Neutrophil (primary cell): ENCODE measurements around the gene EPB41L4B.

ENCODE experiments used
- H3K27ac ChIP-seq: fragments of 200-600 bp; sonication (generic); 2 replicates; pipeline ENCODE4 v1.5.1; 2016; ENCODE audit warnings: mild to moderate bottlenecking, moderate library complexity
- H3K27me3 ChIP-seq: fragments of 200-600 bp; sonication (generic); 2 replicates; pipeline ENCODE4 v1.6.0; 2016; ENCODE audit warnings: mild to moderate bottlenecking
- H3K36me3 ChIP-seq: fragments of 200-600 bp; sonication (generic); 2 replicates; pipeline ENCODE4 v1.5.1; 2017
- H3K4me1 ChIP-seq, 2 experiments: fragments of 200-600 bp in 1 of 2; sonication (generic) in 1 of 2; 1 replicate in 1 of 2; 2 replicates in 1 of 2; pipeline versions ENCODE4 v1.5.1 to v1.6.1; 2013 to 2016; ENCODE audit warnings: low read depth in 1 of 2, low read length in 1 of 2, mild to moderate bottlenecking in 1 of 2, moderate library complexity in 1 of 2; ENCODE audit not compliant: control insufficient read depth in 1 of 2, insufficient read depth in 1 of 2
- H3K4me3 ChIP-seq, 2 experiments: fragments of 200-600 bp in 1 of 2; sonication (generic) in 1 of 2; 1 replicate in 1 of 2; 2 replicates in 1 of 2; pipeline ENCODE4 v1.5.1; 2013 to 2016; ENCODE audit warnings: low read depth in 1 of 2, low read length in 1 of 2, mild to moderate bottlenecking in 1 of 2, moderate library complexity in 1 of 2
- H3K9me3 ChIP-seq: fragments of 200-600 bp; sonication (generic); 2 replicates; pipeline ENCODE4 v1.5.1; 2016
- CTCF ChIP-seq: fragments of 200-600 bp; sonication (generic); IDR thresholded peaks from 2 replicates; pipeline ENCODE4 v1.5.1; 2016; ENCODE audit warnings: antibody characterized with exemption

The EPB41L4B gene

DNA sequence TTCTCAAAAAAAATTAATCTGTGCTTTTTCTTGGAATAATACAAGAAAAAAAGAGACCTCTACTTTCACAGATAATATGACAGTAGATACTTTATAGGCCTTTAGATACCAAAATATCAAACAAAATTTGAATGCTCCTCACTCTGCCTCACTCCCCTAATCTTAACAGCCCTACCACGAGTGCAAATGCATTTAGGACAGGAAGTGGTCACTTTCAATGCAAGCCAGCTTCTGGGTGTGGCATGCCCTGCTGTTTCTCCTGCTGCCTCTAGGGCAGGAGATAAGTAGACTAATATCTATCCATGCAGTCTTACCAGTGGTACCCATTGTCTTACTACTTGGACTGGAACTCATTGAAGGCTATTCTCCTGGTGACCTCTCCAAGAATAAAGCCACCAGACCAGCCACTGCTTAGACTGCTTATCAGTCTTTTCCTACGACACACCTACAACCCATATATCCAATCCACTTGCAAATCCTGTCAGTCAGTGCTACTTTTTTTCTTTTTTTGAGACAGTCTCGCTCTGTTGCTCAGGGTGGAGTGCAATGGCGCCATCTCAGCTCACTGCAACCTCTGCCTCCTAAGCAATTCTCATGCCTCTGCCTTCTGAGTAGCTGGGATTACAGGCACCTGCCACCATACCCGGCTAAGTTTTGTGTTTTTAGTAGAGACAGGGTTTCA, 176.8 kb downstream of the EPB41L4B start:
- TF ChIP-seq CTCF, result no peak
- H3K4me3 ChIP-seq, result no peak overlapping the region
- H3K27me3 ChIP-seq, result peaks cover 29% of the 10 kb centered on the region
- H3K27ac ChIP-seq, result no peak overlapping the region
- H3K4me1 ChIP-seq, result no peaks in the 10 kb centered on the region
- no peaks in the 10 kb centered on the region for H3K9me3 ChIP-seq
- no peaks in the 10 kb centered on the region for H3K36me3 ChIP-seq

- H3K27me3 ChIP-seq, result peaks cover 9% of the 10 kb centered on the region
- H3K27ac ChIP-seq, result no peak overlapping the region
- no peak overlapping the region for H3K4me3 ChIP-seq
- no peaks in the 10 kb centered on the region for H3K36me3 ChIP-seq
- H3K9me3 ChIP-seq, result no peaks in the 10 kb centered on the region
- no peak for TF ChIP-seq CTCF
- no peaks in the 10 kb centered on the region for H3K4me1 ChIP-seq
Observed at GRCh38 chr9:109141375-109141774, 179.5 kb downstream of the EPB41L4B start.

DNA sequence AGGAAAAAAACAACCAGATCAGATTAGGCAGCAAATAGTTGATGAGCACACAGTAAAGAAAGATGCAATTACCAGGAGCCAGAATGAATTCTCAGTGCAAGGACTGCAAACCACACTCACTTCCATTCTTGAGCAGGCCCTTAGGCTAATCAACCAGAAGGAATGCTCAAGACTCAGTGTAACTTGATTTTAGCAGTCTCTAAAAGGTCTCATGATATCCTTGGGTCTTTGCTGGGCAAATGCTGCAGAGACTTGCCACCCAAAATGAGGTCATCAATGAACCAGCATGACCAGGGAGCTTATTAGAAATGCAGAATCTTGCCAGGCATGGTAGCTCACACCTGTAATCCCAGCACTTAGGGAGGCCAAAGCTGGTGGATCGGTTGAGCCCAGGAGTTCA, 181.0 kb downstream of the EPB41L4B start:
- TF ChIP-seq CTCF, result no peak
- H3K27me3 ChIP-seq, result no peaks in the 10 kb centered on the region
- no peaks in the 10 kb centered on the region for H3K4me1 ChIP-seq

DNA sequence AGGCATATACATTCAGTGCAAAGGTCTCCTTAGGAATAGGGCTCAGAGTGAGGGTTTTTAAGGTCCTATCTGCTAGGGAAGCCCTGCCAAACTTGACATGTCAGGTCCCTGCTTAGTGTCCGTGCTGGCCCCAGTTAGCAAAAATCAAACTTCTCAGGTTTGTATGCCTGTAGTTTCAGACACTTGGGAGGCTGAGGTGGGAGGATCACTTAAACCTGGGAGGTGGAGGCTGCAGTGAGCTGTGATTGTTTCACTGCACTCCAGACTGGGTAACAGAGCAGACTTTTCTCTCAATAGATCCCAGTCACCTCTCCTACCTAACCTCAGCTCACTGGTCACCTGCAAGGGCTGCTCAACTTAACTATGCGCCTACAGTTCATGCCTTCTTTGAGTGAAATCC, 182.4 kb downstream of the EPB41L4B start:
- Histone ChIP-seq H3K27me3 (no peaks in the 10 kb centered on the region), H3K27ac (no peak overlapping the region), H3K9me3 (no peaks in the 10 kb centered on the region), H3K36me3 (no peaks in the 10 kb centered on the region), H3K4me3 (no peak overlapping the region), H3K4me1 (no peaks in the 10 kb centered on the region)
- no peak for TF ChIP-seq CTCF

More for the DNA sequence above, 181.0 kb downstream of the EPB41L4B start:
- Histone ChIP-seq H3K4me3 (no peak overlapping the region), H3K9me3 (no peaks in the 10 kb centered on the region), H3K27ac (no peak overlapping the region), H3K36me3 (no peaks in the 10 kb centered on the region)

DNA sequence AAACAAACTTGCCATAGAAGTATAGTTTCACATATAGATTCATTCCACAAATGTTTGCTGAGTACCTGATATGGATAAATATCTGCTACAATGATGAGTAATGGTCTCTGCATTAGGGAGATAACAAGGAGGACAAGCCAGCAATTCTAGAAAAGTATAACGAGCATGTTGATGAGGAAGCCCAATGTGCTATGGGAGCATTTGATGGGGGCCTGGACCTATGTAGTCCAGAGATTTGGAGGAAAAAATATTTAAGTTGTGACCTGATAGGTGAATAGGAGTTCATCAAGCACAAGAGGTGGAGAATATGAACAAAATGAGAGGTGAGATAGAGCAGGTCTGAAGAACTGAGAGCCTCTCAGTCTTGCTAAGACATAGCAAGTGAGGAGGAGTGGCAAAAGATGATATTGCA, 186.7 kb downstream of the EPB41L4B start:
- Histone ChIP-seq H3K4me1 (no peaks in the 10 kb centered on the region), H3K27ac (no peak overlapping the region), H3K27me3 (no peaks in the 10 kb centered on the region), H3K9me3 (no peaks in the 10 kb centered on the region), H3K4me3 (no peak overlapping the region), H3K36me3 (no peaks in the 10 kb centered on the region)
- no peak for TF ChIP-seq CTCF
